ENCODE measurements around the gene NDUFAF7.

DNA sequence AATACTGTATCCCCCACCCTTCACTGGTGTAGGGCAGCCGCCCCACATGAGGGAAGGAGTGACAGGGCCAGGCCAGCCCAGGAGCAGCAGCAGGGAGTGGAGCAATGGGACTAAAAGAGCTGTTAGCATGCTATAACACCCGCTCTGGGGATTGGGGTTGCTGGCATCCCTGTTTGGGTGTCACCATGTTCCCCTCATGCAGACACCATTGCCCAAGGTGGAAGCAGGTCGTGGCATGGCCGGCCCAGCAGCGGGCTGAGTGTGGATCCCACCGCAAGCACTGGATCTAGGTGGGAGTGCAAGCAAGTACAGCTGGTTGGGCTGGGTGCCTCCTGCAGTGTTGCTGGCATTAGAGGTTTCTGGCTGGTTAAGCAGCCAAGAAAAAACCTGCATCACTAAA is 39.7 kb upstream of the NDUFAF7 start:
- TF ChIP-seq, protein P1, sequence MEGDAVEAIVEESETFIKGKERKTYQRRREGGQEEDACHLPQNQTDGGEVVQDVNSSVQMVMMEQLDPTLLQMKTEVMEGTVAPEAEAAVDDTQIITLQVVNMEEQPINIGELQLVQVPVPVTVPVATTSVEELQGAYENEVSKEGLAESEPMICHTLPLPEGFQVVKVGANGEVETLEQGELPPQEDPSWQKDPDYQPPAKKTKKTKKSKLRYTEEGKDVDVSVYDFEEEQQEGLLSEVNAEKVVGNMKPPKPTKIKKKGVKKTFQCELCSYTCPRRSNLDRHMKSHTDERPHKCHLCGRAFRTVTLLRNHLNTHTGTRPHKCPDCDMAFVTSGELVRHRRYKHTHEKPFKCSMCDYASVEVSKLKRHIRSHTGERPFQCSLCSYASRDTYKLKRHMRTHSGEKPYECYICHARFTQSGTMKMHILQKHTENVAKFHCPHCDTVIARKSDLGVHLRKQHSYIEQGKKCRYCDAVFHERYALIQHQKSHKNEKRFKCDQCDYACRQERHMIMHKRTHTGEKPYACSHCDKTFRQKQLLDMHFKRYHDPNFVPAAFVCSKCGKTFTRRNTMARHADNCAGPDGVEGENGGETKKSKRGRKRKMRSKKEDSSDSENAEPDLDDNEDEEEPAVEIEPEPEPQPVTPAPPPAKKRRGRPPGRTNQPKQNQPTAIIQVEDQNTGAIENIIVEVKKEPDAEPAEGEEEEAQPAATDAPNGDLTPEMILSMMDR (IDR thresholded peaks at IDR 0.05): no peak
- TF ChIP-seq POLR2A (IDR thresholded peaks at IDR 0.05): no peak
- no peak for TF ChIP-seq POLR2AphosphoS5 (IDR thresholded peaks at IDR 0.05)
